HG02610 (cell line): ENCODE measurements around the gene RETSAT.
"Not testable (repeated sequence)": the region's sequence is repeated elsewhere in the genome, so short reads cannot be mapped to it uniquely, and the experiment has no call there.

Experiments used
- ATAC-seq: cut with Tn5 transposase; IDR thresholded peaks from one replicate; pipeline ENCODE4 v1.9.1; 2021; ENCODE audit warnings: mild to moderate bottlenecking, moderate library complexity; ENCODE audit not compliant: unreplicated experiment

Gene RETSAT

GRCh38 chr2:85334928-85335327, 19.4 kb downstream of the RETSAT start:
- ATAC-seq: no peak

DNA sequence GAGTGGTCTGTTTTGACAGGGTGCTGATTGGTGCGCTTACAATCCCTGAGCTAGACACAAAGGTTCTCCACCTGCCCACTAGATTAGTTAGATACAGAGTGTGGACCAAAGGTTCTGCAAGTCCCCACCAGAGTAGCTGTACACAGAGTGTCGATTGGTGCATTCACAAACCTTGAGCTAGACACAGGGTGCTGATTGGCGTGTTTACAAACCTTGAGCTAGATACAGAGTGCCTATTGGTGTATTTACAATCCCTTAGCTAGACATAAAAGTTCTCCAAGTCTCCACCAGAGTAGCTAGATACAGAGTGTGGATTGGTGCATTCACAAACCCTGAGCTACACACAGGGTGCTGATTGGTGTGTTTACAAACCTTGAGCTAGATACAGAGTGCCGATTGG, 20.5 kb downstream of the RETSAT start:
- not testable (repeated sequence) for ATAC-seq

DNA sequence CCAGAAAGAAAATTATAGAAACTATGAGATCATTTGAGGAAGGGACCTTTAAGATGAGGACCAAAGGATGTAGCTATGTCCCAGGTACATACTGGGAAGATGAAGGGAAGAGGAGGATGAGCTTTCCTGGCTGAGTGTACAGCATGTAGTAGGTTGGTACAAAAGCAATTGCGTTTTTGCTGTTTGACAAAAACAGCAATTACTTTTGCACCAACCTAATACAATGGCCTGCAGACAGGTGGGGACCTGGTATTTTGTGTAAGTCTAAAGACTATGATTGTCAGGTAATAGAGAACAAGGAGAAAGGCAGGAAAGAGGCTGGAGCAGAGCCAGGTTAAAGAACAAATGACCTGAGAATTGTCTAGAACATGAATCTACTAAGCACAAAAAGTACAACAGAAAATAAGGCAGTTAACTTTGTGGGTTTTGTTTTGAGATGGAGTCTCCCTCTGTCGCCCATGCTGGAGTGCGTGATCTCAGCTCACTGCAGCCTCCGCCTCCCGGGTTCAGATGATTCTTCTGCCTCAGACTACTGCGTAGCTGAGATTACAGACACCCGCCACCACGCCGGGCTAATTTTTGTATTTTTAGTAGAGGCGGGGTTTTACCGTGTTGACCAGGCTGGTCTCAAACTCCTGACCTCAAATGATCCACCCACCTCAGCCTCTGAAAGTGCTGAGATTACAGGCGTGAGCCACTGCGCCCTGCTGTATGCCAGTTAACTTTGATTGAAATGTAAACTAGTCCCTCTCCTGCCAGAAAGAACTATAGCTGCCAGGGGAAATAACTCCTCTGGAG, 23.3 kb downstream of the RETSAT start:
- ATAC-seq: no peak

GRCh38 chr2:85329701-85330100, 24.6 kb downstream of the RETSAT start:
- ATAC-seq: not testable (repeated sequence)

GRCh38 chr2:85329181-85329651, 25.1 kb downstream of the RETSAT start:
- ATAC-seq: no peak

DNA sequence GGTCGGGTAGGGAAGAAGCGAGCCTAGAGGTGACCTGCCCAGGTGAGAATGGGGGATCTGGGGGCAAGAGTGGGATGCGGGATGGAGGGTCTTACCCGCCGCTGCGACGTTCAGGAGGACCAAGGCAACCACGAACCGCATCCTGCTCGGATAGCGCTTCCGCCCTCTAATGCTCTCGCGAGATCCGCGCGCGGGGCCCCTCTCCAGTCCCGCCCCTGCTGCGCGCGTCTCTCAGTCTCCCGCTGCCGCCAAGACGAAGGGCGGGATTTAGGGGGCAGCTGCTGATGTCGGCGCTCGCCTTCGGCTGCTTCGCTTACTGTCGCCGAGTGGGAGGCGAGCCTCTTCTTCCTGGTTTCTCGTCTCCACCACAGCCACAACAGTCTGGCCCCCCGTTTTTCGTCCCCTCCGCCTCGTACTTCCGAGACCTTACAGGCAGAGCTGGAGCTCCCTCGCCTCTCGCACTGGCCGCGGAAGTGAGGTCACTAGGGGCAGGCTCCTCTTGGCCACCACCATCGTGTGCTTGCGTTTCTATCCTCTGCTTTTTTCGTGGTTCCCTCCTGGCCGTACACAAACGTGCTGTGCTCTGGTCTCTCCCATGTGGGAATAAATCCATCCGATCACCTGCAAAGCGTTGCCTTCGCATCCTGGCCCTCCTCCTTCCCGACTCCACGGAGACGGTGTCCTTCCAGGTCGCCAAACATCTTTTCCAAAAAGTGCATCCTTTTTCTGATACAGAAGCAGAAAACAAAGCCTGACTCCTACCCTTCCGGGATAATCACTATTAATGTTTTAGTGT, 26.3 kb downstream of the RETSAT start, which contains the start of gene TGOLN2:
TGOLN2 (minus strand) TSS at position 168 of the 796 bp plus-strand sequence; CDS start at position 141, 27 bp downstream.
- peak; percentile 84 for ATAC-seq

- no peak for ATAC-seq
Observed at GRCh38 chr2:85327160-85327821, 27.0 kb downstream of the RETSAT start.

GRCh38 chr2:85326406-85327159, 27.7 kb downstream of the RETSAT start:
- peak; percentile 39 for ATAC-seq

- no peak for ATAC-seq
Observed at GRCh38 chr2:85325466-85325811, 28.9 kb downstream of the RETSAT start.

DNA sequence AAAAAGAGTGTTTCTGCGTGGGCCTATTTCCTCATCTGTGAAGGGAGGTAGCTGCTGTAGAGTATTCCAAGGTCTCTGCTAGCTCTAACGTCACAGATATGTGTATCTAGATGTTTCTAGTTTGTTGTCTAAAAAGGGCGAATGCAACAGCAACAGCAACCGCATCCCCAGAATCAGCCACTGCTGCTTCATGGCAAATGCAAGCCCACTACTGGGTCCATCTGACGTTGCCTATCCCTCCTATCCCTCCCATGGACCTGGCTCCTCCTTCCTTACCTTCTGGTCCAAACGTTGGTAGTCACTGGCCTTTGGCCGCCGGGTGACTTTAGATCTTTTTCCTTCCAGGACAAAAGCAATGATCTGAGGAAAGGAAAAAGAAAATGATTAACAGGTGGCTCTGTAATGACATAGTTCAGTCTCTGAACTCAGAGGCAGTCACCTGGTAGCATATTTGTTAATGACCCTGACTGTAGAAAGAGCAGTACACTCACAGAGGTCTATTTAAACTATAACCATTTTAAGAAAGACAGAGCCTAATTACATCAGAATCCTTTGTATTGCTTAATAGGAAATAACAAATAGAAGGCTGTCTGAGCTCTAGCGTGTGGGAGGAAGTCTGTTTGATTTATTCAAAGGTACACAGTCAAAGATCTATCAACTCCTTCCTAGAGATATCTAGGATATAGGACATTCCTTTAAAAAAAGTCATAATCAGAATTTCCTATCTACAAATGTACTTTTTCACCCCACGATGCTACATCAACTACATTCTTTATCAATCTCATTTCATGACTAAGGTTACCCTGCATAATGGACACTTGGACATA, 29.5 kb downstream of the RETSAT start:
- ATAC-seq: no peak

GRCh38 chr2:85323988-85324367, 30.4 kb downstream of the RETSAT start:
- ATAC-seq: not testable (repeated sequence)

GRCh38 chr2:85323351-85323987, 30.9 kb downstream of the RETSAT start:
- ATAC-seq: no peak

DNA sequence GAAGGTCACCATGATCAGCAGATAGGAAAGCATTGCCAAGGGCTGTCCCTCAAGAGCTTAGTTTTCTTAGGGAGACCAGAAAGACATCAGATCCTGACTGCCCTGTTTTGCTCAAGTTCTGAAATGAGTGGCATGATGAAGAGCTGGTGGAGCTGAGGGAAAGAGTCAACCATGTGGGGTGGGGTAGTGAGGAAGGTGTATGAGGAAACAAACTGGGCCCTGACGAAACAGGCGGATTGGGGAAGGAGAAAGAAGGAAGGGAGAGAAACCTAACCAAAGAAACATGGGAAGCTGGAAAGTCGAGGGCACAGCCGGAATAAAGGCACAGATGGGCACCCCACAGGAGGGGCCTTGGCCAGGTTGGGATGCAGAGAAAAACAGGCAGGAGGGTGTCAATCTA, 34.5 kb downstream of the RETSAT start:
- no peak for ATAC-seq

DNA sequence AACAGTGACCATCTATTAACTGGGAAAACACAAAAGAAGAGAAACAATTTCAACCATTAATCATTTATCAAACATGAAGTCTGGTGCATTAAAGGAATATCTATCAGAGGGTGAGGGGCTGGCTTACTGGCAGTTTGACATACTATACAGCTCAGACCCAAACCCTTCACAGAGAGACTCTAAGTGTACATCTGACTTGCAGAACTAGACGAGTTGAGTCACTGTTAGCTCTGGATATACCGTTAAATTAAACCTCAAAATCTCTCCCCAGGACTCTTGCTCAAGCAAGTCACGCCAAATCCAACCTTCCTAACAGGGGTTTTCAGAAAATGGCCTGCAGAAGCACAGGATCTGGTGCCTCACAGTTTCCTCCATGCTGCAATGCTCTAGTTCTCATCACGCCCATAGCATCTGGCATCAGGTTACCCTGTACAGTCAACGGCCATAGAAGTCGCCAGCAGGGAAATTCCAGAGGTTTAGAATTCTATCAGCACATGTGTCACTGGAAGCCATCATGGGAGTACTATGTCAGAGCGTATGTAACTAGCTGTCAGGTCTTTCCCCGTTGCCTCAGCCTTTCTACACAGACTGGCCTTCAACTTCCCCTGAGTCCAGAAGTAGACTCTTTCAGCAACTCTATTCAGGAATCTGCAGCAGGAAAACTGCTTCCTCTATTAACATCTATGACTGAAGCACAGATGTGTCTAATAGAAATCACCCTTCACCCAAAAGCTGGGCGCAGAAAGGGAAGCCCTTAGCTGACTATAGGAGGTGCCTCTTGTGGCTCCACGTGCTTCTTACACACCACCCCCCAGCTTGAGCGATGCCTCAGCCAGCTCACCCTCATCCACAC, 35.9 kb downstream of the RETSAT start:
- peak; percentile 77 for ATAC-seq

- ATAC-seq: not testable (repeated sequence)
Observed at GRCh38 chr2:85315921-85316320, 38.4 kb downstream of the RETSAT start.

DNA sequence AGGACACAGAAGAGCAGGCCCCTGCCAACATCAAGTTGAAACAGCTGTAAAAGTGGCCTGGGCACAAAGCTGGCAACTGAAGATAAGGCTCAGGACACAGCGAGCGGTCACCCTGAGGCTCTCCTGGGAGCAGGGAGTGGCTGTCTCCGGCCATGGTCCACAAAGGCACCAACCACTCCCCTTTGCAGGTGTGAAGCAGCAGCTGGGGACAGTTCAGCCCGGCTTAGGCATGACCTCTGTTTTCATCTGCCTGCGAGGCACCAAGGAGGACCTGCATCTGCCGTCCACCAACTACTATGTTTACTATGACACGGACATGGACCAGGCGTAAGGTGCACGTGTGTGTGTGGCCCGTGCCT, 39.5 kb downstream of the RETSAT start:
- no peak for ATAC-seq

DNA sequence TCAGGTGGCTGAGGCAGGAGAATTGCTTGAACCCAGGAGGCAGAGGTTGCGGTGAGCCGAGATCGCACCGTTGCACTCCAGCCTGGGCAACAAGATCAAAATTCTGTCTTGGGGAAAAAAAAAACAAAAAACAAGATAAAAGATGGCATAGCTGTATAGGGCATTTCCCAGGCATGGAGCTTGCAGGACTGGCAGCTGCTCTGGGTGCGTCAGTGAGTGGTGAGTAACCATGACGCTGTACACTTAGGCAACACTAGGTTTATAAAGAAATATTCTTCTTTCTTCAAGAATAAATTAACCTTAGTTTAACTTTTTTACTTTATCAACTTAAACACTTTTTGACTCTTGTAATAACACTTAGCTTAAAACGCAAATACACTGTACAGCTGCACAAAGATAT, 41.9 kb downstream of the RETSAT start:
- ATAC-seq: no peak

- peak; percentile 49 for ATAC-seq
Observed at GRCh38 chr2:85310330-85310729, 44.0 kb downstream of the RETSAT start.
